Measurements from ENCODE around the gene ZBTB7C. TPM values are rescaled to one million over a fixed set of nuclear protein-coding genes. Genes with fewer than 3 reads are reported as not detected.

The ZBTB7C gene
- total and polyA plus RNA-seq, 2 of the 4 experiments (the other 2 are of a cell fraction), result not detected

GRCh38 chr18:48151421-48152065 is 257.6 kb downstream of the ZBTB7C start:
- TF ChIP-seq RCOR1 (IDR thresholded peaks at IDR 0.05; ENCODE audit: insufficient replicate concordance, low read length), result no peak
- TF ChIP-seq MAZ (IDR thresholded peaks at IDR 0.05; ENCODE audit: borderline replicate concordance, low read depth, low read length), result no peak
- TF ChIP-seq POLR2A (IDR thresholded peaks at IDR 0.05; ENCODE audit: low read depth, low read length), result no peak
- TF ChIP-seq FOS (IDR thresholded peaks at IDR 0.05; ENCODE audit: low read depth, low read length), result no peak
- no peak for TF ChIP-seq BHLHE40 (IDR thresholded peaks at IDR 0.05; ENCODE audit: low read depth, low read length)
- TF ChIP-seq SMC3 (IDR thresholded peaks at IDR 0.05; ENCODE audit: low read depth, low read length), result no peak
- no peak for TF ChIP-seq USF2 (IDR thresholded peaks at IDR 0.05; ENCODE audit: low read depth, low read length)
- TF ChIP-seq CEBPB (IDR thresholded peaks at IDR 0.05; ENCODE audit: low read depth, low read length), result no peak
- TF ChIP-seq ELK1 (IDR thresholded peaks at IDR 0.05; ENCODE audit: borderline replicate concordance, low read depth, low read length), result no peak
- no peak for TF ChIP-seq NFE2L2 (IDR thresholded peaks at IDR 0.05; ENCODE audit: low read depth, low read length)
- no peak for TF ChIP-seq RAD21 (IDR thresholded peaks at IDR 0.05; ENCODE audit: low read length)
- TF ChIP-seq, protein P1, sequence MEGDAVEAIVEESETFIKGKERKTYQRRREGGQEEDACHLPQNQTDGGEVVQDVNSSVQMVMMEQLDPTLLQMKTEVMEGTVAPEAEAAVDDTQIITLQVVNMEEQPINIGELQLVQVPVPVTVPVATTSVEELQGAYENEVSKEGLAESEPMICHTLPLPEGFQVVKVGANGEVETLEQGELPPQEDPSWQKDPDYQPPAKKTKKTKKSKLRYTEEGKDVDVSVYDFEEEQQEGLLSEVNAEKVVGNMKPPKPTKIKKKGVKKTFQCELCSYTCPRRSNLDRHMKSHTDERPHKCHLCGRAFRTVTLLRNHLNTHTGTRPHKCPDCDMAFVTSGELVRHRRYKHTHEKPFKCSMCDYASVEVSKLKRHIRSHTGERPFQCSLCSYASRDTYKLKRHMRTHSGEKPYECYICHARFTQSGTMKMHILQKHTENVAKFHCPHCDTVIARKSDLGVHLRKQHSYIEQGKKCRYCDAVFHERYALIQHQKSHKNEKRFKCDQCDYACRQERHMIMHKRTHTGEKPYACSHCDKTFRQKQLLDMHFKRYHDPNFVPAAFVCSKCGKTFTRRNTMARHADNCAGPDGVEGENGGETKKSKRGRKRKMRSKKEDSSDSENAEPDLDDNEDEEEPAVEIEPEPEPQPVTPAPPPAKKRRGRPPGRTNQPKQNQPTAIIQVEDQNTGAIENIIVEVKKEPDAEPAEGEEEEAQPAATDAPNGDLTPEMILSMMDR (conservative IDR thresholded peaks at IDR 0.05; ENCODE audit: low read depth, low read length), result no peak
- no peak for TF ChIP-seq MAFK (IDR thresholded peaks at IDR 0.05; ENCODE audit: low read depth, low read length)
- no peaks in the 10 kb centered on the region for H3K9me1 ChIP-seq (ENCODE audit: insufficient read depth, low read length)
- no peak overlapping the region for H2AK9ac ChIP-seq (replicated peaks; ENCODE audit: low read depth, low read length, poor library complexity)
- no peak overlapping the region for H3K18ac ChIP-seq (ENCODE audit: low read depth, low read length)
- no peak overlapping the region for H3K4me3 ChIP-seq (ENCODE audit: insufficient read depth, low read depth, low read length)
- WGBS, 2 experiments (ENCODE audit: extremely low coverage in 2 of 2, insufficient read length in 1 of 2), result 39% methylated on average over 3 of the region's 11 CpGs; no CpG with 5 or more reads in 1 of the 2 experiments
- no peak overlapping the region for H4K91ac ChIP-seq (ENCODE audit: insufficient read depth, low read depth, low read length)
- POLR2A ChIA-PET (ENCODE audit: unreplicated experiment), result no interaction called here
- H4K8ac ChIP-seq (ENCODE audit: low read depth in 2 of 2, low read length in 2 of 2), result no peak overlapping the region
- no peaks in the 10 kb centered on the region for H4K20me1 ChIP-seq (ENCODE audit: insufficient read depth, low read length)
- no peaks in the 10 kb centered on the region for H3K36me3 ChIP-seq (ENCODE audit: control insufficient read depth, insufficient read depth, low read length)
- no peak overlapping the region for H3K4me2 ChIP-seq (ENCODE audit: low read depth, low read length)
- no peak overlapping the region for H4K5ac ChIP-seq (ENCODE audit: low read depth, low read length)
- H2BK15ac ChIP-seq (ENCODE audit: low read depth, low read length), result no peak overlapping the region
- no TSS peak for BruUV-seq (replicated peaks)
- H3K27me3 ChIP-seq (ENCODE audit: control insufficient read depth, insufficient read depth, low read length), result peaks cover 2% of the 10 kb centered on the region; the same call in 1 of the 2 replicates
- no peaks in the 10 kb centered on the region for H3K9me3 ChIP-seq (ENCODE audit: control insufficient read depth, insufficient read depth, low read length)
- no peak overlapping the region for H3K23ac ChIP-seq (ENCODE audit: low read depth, low read length)
- H2BK120ac ChIP-seq (ENCODE audit: low read depth, low read length), result no peak overlapping the region
- intact Hi-C loops (cut with micrococcal nuclease) (no loop called here), dilution Hi-C loops (cut with HindIII; ENCODE audit: low sequenced_read_pairs, unreplicated experiment) (no loop called here), in situ Hi-C loops (cut with MboI; ENCODE audit: low sequenced_read_pairs) (no loop called here)
- H3K4ac ChIP-seq (ENCODE audit: low read depth, low read length), result no peak overlapping the region
- H2BK20ac ChIP-seq (ENCODE audit: low read depth, low read length), result no peak overlapping the region
- ATAC-seq (ENCODE audit: low read depth) (no peak), DNase-seq (no peak)
- no peaks in the 10 kb centered on the region for H3K4me1 ChIP-seq (ENCODE audit: control insufficient read depth, insufficient read depth, low read length)
- H3K27ac ChIP-seq (ENCODE audit: insufficient read depth, low read length), result no peak overlapping the region
- H2BK5ac ChIP-seq (ENCODE audit: low read depth, low read length, poor library complexity, severe bottlenecking), result no peak overlapping the region
- no peak overlapping the region for H2AK5ac ChIP-seq (ENCODE audit: low read depth, low read length)
- CTCF ChIA-PET, result no interaction called here
- no peak overlapping the region for H3K14ac ChIP-seq (replicated peaks; ENCODE audit: low read depth, low read length)
- H2AFZ ChIP-seq (replicated peaks; ENCODE audit: low read length, poor library complexity), result no peak overlapping the region
- no peak overlapping the region for H3K9ac ChIP-seq (ENCODE audit: low read depth, low read length)
- H3K56ac ChIP-seq (ENCODE audit: extremely low read depth, insufficient read depth, low read length), result no peak overlapping the region
- no peaks in the 10 kb centered on the region for H3K79me1 ChIP-seq (ENCODE audit: low read depth in 1 of 2, low read length in 2 of 2)
